T-cell (primary cell): ENCODE data around the gene C16orf54. TPM values are rescaled to one million over a fixed set of nuclear protein-coding genes. Genes with fewer than 3 reads are reported as not detected.

Experiments used
- total RNA-seq, 35 experiments: library from RNA in 6 of 35; stranded (reverse) in 6 of 35; fragments of 120-200 nt in 1 of 35; gene quantifications; one replicate each; pipeline versions ENCODE4 v1.2.1 to v1.2.4 and lab custom pipeline; 2013 to 2026

The C16orf54 gene
- total RNA-seq, 5 donors from 2014 or later (not counting 1 experiment from before 2014, with no cell fraction given): 122 to 194 (median 142) TPM

Other genes with a start within 250 kb of the C16orf54 start
- gene NPIPB12, start 239.6 kb downstream of the C16orf54 start, total RNA-seq: 100 to 1,000 TPM in 3 of 5 donors, 10 to 100 TPM in 2; 71.0 to 138 (median 102) TPM
- 100 to 1,000 TPM; 124 to 172 (median 161) TPM for gene SPN, start 82.7 kb downstream of the C16orf54 start, total RNA-seq
- 1 to 10 TPM; 1.4 to 2.5 (median 2.1) TPM for gene QPRT, start 66.8 kb downstream of the C16orf54 start, total RNA-seq
- under 1 TPM in 2 of 5 donors, not detected in 3; 0.09 to 0.15 TPM for gene ZG16, start 32.3 kb upstream of the C16orf54 start, total RNA-seq
- 10 to 100 TPM; 84.1 to 95.2 (median 84.9) TPM for gene KIF22, start 44.8 kb upstream of the C16orf54 start, total RNA-seq
- gene MAZ, start 60.5 kb upstream of the C16orf54 start, total RNA-seq: 100 to 1,000 TPM; 240 to 326 (median 305) TPM
- gene PRRT2, start 66.2 kb upstream of the C16orf54 start, total RNA-seq: 1 to 10 TPM; 2.4 to 7.9 (median 4.4) TPM
- gene PAGR1, start 70.2 kb upstream of the C16orf54 start, total RNA-seq: 10 to 100 TPM; 16.0 to 47.2 (median 40.6) TPM
- 100 to 1,000 TPM; 140 to 173 (median 158) TPM for gene MVP, start 74.5 kb upstream of the C16orf54 start, total RNA-seq
- 10 to 100 TPM; 37.1 to 87.0 (median 79.7) TPM for gene CDIPT, start 117.2 kb upstream of the C16orf54 start, total RNA-seq
- under 1 TPM in 3 of 5 donors, not detected in 2; 0.16 to 0.82 (median 0.47) TPM for gene SEZ6L2, start 153.6 kb upstream of the C16orf54 start, total RNA-seq
- gene ASPHD1, start 154.5 kb upstream of the C16orf54 start, total RNA-seq: not detected
- 10 to 100 TPM; 48.4 to 87.3 (median 79.1) TPM for gene KCTD13, start 180.2 kb upstream of the C16orf54 start, total RNA-seq
- 10 to 100 TPM; 66.7 to 93.9 (median 80.4) TPM for gene TMEM219, start 216.1 kb upstream of the C16orf54 start, total RNA-seq
- gene TAOK2, start 227.9 kb upstream of the C16orf54 start, total RNA-seq: 10 to 100 TPM; 26.1 to 58.3 (median 55.9) TPM
- gene HIRIP3, start 249.6 kb upstream of the C16orf54 start, total RNA-seq: 10 to 100 TPM; 15.0 to 22.8 (median 20.3) TPM